OCI-LY1 (cell line): ENCODE measurements around the gene RERE.

ENCODE experiments used
- H2AFZ ChIP-seq: fragments of 200-600 bp; sonication (generic), shearing (Covaris generic); 2 replicates; pipeline ENCODE4 v1.6.0; 2014; ENCODE audit warnings: antibody characterized with exemption, mild to moderate bottlenecking, low read length
- H3F3A ChIP-seq: fragments of 200-600 bp; sonication (generic), shearing (Covaris generic); 2 replicates; pipeline ENCODE4 v1.6.0; 2014; ENCODE audit warnings: mild to moderate bottlenecking, antibody characterized with exemption, low read length, moderate library complexity; ENCODE audit not compliant: insufficient read depth
- H3K27ac ChIP-seq: fragments of 200-600 bp; sonication (generic); 2 replicates; pipeline ENCODE4 v1.5.1; 2014; ENCODE audit warnings: low read length, mixed run types, mild to moderate bottlenecking, low read depth; ENCODE audit not compliant: poor library complexity, severe bottlenecking
- H3K27me3 ChIP-seq: fragments of 200-600 bp; sonication (generic); 2 replicates; pipeline ENCODE4 v1.6.0; 2014; ENCODE audit warnings: antibody characterized with exemption, mild to moderate bottlenecking, low read length, moderate library complexity; ENCODE audit not compliant: insufficient read depth
- H3K36me3 ChIP-seq: fragments of 200-600 bp; sonication (generic); 2 replicates; pipeline ENCODE4 v1.6.1; 2014; ENCODE audit warnings: mild to moderate bottlenecking, antibody characterized with exemption, low read length, moderate library complexity, mixed read lengths; ENCODE audit not compliant: insufficient read depth
- H3K4me1 ChIP-seq: fragments of 200-600 bp; sonication (generic); 2 replicates; pipeline ENCODE4 v1.5.1; 2014; ENCODE audit warnings: mild to moderate bottlenecking, low read length, moderate library complexity; ENCODE audit not compliant: insufficient read depth, severe bottlenecking
- H3K4me2 ChIP-seq: fragments of 200-600 bp; sonication (generic), shearing (Covaris generic); 2 replicates; pipeline ENCODE4 v1.6.1; 2014; ENCODE audit warnings: low read length
- H3K4me3 ChIP-seq: fragments of 200-600 bp; sonication (generic); 2 replicates; pipeline ENCODE4 v1.5.1; 2014; ENCODE audit warnings: low read length, low read depth, mild to moderate bottlenecking, mixed read lengths; ENCODE audit not compliant: poor library complexity, severe bottlenecking
- H3K79me2 ChIP-seq: fragments of 200-600 bp; shearing (Covaris generic); 2 replicates; pipeline ENCODE4 v1.6.1; 2016; ENCODE audit warnings: mixed run types, low read length, mixed read lengths; ENCODE audit not compliant: insufficient read depth
- H3K9ac ChIP-seq: fragments of 200-600 bp; sonication (generic), shearing (Covaris generic); 2 replicates; pipeline ENCODE4 v1.6.1; 2014; ENCODE audit warnings: mild to moderate bottlenecking, low read length, mixed read lengths
- H3K9me2 ChIP-seq: fragments of 200-600 bp; sonication (generic), shearing (Covaris generic); 2 replicates; pipeline ENCODE4 v1.6.1; 2014; ENCODE audit warnings: low read depth, mild to moderate bottlenecking, low read length, mixed read lengths
- H3K9me3 ChIP-seq: fragments of 200-600 bp; shearing (Covaris generic); 2 replicates; pipeline ENCODE4 v1.6.1; 2014; ENCODE audit warnings: low read length, mixed read lengths
- H4K20me1 ChIP-seq: fragments of 200-600 bp; sonication (generic), shearing (Covaris generic); 2 replicates; pipeline ENCODE4 v1.6.0; 2016; ENCODE audit warnings: mild to moderate bottlenecking, low read length; ENCODE audit not compliant: insufficient read depth
- EZH2 ChIP-seq: fragments of 200-600 bp; sonication (generic), shearing (Covaris generic); IDR thresholded peaks from 2 replicates; pipeline ENCODE4 v1.8.0; 2017; ENCODE audit warnings: borderline replicate concordance, mixed run types, mild to moderate bottlenecking, antibody characterized with exemption, low read length, moderate library complexity, mixed read lengths
- TF ChIP-seq, protein P1 (sequence below): fragments of 200-600 bp; sonication (generic), shearing (Covaris generic); IDR thresholded peaks from 2 replicates; pipeline ENCODE4 v1.5.1; 2017; ENCODE audit warnings: mild to moderate bottlenecking, antibody characterized with exemption, low read length, moderate library complexity, mixed read lengths

The RERE gene

DNA sequence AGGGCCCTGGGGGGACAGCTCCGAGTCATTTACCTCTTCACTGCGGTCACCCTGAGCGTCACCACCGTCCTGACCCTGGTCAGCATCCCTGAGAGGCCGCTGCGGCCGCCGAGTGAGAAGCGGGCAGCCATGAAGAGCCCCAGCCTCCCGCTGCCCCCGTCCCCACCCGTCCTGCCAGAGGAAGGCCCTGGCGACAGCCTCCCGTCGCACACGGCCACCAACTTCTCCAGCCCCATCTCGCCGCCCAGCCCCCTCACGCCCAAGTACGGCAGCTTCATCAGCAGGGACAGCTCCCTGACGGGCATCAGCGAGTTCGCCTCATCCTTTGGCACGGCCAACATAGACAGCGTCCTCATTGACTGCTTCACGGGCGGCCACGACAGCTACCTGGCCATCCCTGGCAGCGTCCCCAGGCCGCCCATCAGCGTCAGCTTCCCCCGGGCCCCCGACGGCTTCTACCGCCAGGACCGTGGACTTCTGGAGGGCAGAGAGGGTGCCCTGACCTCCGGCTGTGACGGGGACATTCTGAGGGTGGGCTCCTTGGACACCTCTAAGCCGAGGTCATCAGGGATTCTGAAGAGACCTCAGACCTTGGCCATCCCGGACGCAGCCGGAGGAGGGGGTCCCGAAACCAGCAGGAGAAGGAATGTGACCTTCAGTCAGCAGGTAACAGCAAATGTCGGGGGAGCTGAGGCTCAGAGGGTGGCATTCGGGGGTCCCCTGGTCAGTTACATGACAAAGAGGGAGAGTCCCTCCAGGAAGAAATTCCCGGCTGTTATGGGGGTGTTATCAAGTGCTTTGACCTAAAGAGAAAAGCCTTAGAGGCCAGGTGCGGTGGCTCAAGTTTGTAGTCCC lies 486.9 kb downstream of the RERE start:
- Histone ChIP-seq H3K36me3 (no peaks in the 10 kb centered on the region), H3K9me2 (no peaks in the 10 kb centered on the region), H3F3A (no peaks in the 10 kb centered on the region), H4K20me1 (no peaks in the 10 kb centered on the region), H3K4me2 (no peak overlapping the region), H3K9me3 (no peaks in the 10 kb centered on the region), H3K27ac (no peak overlapping the region), H3K27me3 (peaks cover 7% of the 10 kb centered on the region), H3K4me1 (no peaks in the 10 kb centered on the region), H2AFZ (no peak overlapping the region), H3K4me3 (no peak overlapping the region), H3K9ac (no peak overlapping the region), H3K79me2 (no peaks in the 10 kb centered on the region)
- no peak for TF ChIP-seq EZH2
- TF ChIP-seq, protein P1, sequence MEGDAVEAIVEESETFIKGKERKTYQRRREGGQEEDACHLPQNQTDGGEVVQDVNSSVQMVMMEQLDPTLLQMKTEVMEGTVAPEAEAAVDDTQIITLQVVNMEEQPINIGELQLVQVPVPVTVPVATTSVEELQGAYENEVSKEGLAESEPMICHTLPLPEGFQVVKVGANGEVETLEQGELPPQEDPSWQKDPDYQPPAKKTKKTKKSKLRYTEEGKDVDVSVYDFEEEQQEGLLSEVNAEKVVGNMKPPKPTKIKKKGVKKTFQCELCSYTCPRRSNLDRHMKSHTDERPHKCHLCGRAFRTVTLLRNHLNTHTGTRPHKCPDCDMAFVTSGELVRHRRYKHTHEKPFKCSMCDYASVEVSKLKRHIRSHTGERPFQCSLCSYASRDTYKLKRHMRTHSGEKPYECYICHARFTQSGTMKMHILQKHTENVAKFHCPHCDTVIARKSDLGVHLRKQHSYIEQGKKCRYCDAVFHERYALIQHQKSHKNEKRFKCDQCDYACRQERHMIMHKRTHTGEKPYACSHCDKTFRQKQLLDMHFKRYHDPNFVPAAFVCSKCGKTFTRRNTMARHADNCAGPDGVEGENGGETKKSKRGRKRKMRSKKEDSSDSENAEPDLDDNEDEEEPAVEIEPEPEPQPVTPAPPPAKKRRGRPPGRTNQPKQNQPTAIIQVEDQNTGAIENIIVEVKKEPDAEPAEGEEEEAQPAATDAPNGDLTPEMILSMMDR, result no peak

DNA sequence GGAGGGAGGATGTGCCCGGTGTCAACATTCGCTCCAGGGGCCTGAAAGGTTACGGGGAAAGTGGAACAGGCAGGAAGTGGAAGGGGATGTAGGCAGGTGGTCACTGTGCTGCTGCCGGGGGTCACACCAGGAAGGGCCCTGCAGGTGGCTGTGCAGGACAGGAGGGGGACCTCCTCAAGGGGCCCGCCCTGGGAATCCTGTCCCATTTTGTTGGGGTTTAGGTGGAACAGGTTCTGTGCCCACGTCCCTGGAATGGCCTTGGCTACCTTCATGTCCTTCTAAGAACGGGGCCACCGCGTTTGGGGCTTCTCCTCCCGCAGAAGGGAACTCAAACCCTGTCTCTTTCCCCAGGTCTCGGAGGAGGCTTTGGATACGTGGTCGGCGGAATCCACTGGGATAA lies 487.6 kb downstream of the RERE start:
- no peak overlapping the region for H3K4me3 ChIP-seq
- no peak overlapping the region for H2AFZ ChIP-seq
- H3K9me3 ChIP-seq, result no peaks in the 10 kb centered on the region
- no peak overlapping the region for H3K4me2 ChIP-seq
- peaks cover 8% of the 10 kb centered on the region for H3K27me3 ChIP-seq
- H3K9me2 ChIP-seq, result no peaks in the 10 kb centered on the region
- H3K4me1 ChIP-seq, result no peaks in the 10 kb centered on the region
- no peaks in the 10 kb centered on the region for H3F3A ChIP-seq
- no peaks in the 10 kb centered on the region for H4K20me1 ChIP-seq
- H3K36me3 ChIP-seq, result no peaks in the 10 kb centered on the region
- H3K79me2 ChIP-seq, result no peaks in the 10 kb centered on the region
- H3K9ac ChIP-seq, result no peak overlapping the region
- no peak for TF ChIP-seq EZH2
- no peak overlapping the region for H3K27ac ChIP-seq

DNA sequence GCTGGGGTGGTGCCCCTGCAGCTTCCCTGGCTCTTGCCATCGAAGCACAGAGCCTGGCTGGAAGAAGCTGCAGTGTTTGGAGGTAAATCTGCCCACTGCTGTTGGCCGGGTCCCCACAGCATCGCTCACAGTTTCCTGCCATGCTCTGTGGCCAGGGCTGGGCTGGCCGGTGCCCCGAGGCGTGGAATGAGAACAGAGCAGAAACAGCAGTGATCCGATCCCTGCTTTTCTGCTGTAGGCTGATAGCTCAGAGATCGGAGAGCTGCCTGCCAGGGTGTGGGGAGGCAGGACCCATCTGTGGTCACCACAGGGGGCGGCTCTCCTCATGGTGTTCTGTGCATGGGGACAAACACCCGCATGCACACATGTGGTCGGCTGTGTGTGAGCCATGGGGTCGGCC lies 488.0 kb downstream of the RERE start:
- TF ChIP-seq, protein P1, result no peak
- Histone ChIP-seq H3K9ac (no peak overlapping the region), H3K9me2 (no peaks in the 10 kb centered on the region), H4K20me1 (no peaks in the 10 kb centered on the region), H3K27ac (no peak overlapping the region), H3K36me3 (no peaks in the 10 kb centered on the region), H3K9me3 (no peaks in the 10 kb centered on the region), H3K4me3 (no peak overlapping the region), H3K4me1 (no peaks in the 10 kb centered on the region), H2AFZ (no peak overlapping the region), H3K79me2 (no peaks in the 10 kb centered on the region), H3F3A (no peaks in the 10 kb centered on the region), H3K4me2 (no peak overlapping the region), H3K27me3 (peaks cover 8% of the 10 kb centered on the region)

DNA sequence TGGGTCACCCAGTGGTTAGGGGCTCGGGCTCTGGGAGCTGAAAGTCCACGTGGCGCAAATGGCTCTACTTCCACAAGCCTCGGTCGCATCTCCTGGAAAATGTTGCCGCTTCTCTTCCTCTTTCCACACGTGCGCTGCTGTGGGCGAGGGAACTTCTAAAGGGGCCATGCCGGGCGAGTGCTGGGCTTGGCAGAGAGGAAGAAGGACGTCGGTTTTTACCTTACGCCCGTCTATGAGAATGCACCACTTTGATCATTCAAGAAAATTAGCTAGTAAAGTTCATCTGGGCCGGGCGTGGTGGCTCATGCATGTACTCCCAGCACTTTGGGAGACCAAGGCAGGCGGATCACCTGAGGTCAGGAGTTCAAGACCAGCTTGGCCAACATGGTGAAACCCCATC lies 489.2 kb downstream of the RERE start:
- no peaks in the 10 kb centered on the region for H3F3A ChIP-seq
- no peak overlapping the region for H3K4me3 ChIP-seq
- H3K9me2 ChIP-seq, result no peaks in the 10 kb centered on the region
- H2AFZ ChIP-seq, result no peak overlapping the region
- no peaks in the 10 kb centered on the region for H3K79me2 ChIP-seq
- H4K20me1 ChIP-seq, result no peaks in the 10 kb centered on the region
- H3K27ac ChIP-seq, result no peak overlapping the region
- no peaks in the 10 kb centered on the region for H3K36me3 ChIP-seq
- peaks cover 8% of the 10 kb centered on the region for H3K27me3 ChIP-seq
- no peaks in the 10 kb centered on the region for H3K4me1 ChIP-seq
- no peaks in the 10 kb centered on the region for H3K9me3 ChIP-seq
- no peak overlapping the region for H3K4me2 ChIP-seq
- no peak overlapping the region for H3K9ac ChIP-seq
- TF ChIP-seq, protein P1, result no peak
- TF ChIP-seq EZH2, result no peak
